LNCAP (cell line): ENCODE measurements around the gene SLC6A20.

Experiments used
- TF ChIP-seq, protein P1 (sequence below): fragments of 450-650 bp; IDR thresholded peaks from 2 replicates; pipeline ENCODE4 v1.5.1; 2017; ENCODE audit warnings: mild to moderate bottlenecking

SLC6A20 gene

DNA sequence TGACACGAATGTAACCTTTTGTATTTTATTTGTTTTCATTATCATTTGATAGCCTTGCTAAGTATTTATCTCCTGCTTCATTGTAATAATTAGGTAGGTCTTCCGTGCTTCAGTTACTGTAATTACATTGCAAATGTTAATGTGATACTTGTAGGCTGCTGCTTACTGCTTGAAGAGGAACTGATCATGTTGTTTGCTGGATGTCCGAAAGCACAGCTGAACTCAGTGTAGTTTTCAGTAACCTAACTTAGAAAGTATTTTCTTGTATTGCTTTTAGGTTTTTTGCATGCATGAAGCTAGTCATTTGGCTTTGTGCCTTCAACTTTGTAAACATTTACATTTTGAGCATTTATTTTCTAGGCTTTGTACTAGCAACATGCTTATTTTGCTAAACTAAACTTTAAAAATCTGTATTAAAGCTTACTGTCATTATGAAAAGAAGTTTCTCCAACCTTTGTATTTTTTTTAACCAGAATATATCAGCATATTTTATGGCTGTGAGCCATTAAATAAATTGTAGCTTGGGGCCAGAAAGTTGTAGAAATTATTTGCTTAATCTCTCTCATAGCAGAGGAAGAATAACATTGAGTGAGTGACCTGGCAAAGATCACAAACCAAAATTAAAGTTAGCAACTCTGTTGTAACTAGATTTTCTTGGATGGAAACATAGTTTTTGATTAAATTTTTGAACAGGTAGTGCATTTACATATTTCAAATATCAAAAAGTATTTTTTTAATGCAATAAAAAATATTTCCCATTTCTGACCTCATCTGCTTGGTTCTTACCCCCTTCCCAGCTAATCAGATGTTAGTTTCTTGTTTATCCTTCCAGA lies 76.5 kb downstream of the SLC6A20 start:
- TF ChIP-seq, protein P1, sequence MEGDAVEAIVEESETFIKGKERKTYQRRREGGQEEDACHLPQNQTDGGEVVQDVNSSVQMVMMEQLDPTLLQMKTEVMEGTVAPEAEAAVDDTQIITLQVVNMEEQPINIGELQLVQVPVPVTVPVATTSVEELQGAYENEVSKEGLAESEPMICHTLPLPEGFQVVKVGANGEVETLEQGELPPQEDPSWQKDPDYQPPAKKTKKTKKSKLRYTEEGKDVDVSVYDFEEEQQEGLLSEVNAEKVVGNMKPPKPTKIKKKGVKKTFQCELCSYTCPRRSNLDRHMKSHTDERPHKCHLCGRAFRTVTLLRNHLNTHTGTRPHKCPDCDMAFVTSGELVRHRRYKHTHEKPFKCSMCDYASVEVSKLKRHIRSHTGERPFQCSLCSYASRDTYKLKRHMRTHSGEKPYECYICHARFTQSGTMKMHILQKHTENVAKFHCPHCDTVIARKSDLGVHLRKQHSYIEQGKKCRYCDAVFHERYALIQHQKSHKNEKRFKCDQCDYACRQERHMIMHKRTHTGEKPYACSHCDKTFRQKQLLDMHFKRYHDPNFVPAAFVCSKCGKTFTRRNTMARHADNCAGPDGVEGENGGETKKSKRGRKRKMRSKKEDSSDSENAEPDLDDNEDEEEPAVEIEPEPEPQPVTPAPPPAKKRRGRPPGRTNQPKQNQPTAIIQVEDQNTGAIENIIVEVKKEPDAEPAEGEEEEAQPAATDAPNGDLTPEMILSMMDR: no peak

DNA sequence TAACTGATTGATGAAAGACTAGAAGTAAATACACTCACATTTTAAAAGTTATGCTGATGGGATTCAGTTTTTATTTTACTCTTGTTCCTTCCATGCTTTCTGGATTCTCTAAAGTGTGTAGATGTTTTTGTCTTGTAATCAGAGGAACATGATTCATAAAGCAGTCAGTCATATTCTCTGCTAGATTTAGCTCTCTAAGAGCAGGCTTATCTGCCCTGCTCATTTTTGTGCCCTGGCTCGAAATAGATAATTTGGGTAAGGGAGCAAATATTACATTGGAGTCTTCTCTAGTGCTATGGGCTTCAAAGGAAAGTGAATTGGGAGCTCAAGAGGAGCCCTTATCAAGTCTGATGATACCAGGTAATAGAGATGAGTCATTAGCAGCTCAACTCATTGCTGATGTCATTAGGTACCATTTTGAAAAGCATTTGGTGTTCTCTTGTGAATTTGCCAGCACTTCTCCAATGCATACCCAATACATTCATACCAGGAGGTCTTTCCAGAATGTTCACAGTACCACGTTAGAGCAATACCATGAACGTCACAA lies 79.5 kb downstream of the SLC6A20 start:
- TF ChIP-seq, protein P1: no peak

- TF ChIP-seq, protein P1: no peak
These were observed 80.4 kb downstream of the SLC6A20 start for GRCh38 chr3:45715945-45716344.

DNA sequence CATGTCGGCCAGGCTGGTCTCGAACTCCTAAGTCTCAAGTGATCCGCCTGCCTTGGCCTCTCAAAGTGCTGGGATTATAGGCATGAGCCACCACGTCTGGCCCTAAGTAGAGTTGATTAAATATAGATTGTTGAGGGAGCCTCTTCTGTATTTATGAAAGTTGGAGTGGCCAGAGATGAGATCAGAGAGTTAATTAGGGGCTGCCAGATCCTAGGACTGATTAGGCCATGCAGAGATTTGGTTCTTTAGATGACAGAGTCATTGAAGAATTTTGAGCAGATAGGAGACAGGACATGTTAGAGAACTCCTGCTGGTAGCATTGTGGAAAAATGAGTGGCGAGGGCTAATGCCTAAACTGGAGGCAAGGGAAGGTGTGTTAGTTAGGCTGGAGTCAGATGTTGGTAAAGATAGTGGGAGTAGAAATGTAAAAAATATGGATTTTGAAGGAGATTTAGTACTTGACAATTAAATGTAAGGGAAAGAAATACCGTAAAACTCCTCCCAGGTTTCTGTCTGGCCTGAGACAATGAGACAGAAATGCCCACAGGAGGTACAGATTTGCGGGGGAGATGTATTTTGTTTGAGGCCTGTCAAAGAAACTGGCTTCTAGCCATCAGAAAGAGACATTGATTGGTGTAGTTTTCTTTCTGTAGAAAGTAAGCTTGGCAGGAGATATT lies 83.8 kb downstream of the SLC6A20 start:
- TF ChIP-seq, protein P1: no peak

- TF ChIP-seq, protein P1: no peak
These were observed 84.4 kb downstream of the SLC6A20 start for GRCh38 chr3:45711931-45712330.

GRCh38 chr3:45705839-45706808 lies 90.2 kb downstream of the SLC6A20 start:
- TF ChIP-seq, protein P1: no peak
